PC-9 (cell line): ENCODE data around the gene ADNP. TPM values are rescaled to one million over a fixed set of nuclear protein-coding genes. Genes with fewer than 3 reads are reported as not detected.

ENCODE experiments used
- BruUV-seq: library from RNA; stranded (reverse); fragments of 400-500 nt; replicated peaks from 2 replicates; lab custom pipeline; 2021; lab: Mats Ljungman, UMichigan
- CTCF ChIA-PET: fragments of 300-600 bp; sonication (Branson Sonifier 250); formaldehyde crosslinking; loops from one replicate; lab custom pipeline; 2022; ENCODE audit warnings: antibody characterized with exemption; lab: Charles Lee
- POLR2A ChIA-PET: fragments of 300-600 bp; sonication (Branson Sonifier 250); formaldehyde crosslinking; loops from one replicate; lab custom pipeline; 2022; ENCODE audit warnings: antibody characterized with exemption; ENCODE audit not compliant: unreplicated experiment; lab: Charles Lee
- DNase-seq, 2 experiments: peaks; one replicate each; pipeline versions ENCODE4 v3.0.0 to v3.0.0-alpha.2; 2015 to 2022; ENCODE audit warnings: mixed read lengths in 1 of 2
- H2AFZ ChIP-seq: fragments of 200-600 bp; sonication (generic); 2 replicates; pipeline ENCODE4 v1.8.1; 2017; ENCODE audit warnings: antibody characterized with exemption
- H3F3A ChIP-seq: fragments of 200-600 bp; sonication (generic); 2 replicates; pipeline ENCODE4 v1.8.1; 2017; ENCODE audit warnings: antibody characterized with exemption, mild to moderate bottlenecking, low read depth; ENCODE audit not compliant: insufficient read depth
- H3K27ac ChIP-seq: fragments of 200-600 bp; sonication (generic); 2 replicates; pipeline ENCODE4 v1.6.1; 2016; ENCODE audit warnings: mixed run types
- H3K27me3 ChIP-seq: fragments of 200-600 bp; sonication (generic); 2 replicates; pipeline ENCODE4 v1.6.1; 2016; ENCODE audit warnings: low read depth, mixed run types; ENCODE audit not compliant: insufficient read depth
- H3K36me3 ChIP-seq: fragments of 200-600 bp; sonication (generic); 2 replicates; pipeline ENCODE4 v1.6.1; 2016; ENCODE audit warnings: low read depth, mixed run types
- H3K4me1 ChIP-seq: fragments of 200-600 bp; sonication (generic); replicated peaks from 2 replicates; pipeline ENCODE4 v1.6.1; 2016; ENCODE audit warnings: mixed run types; ENCODE audit not compliant: insufficient read depth
- H3K4me2 ChIP-seq: fragments of 200-600 bp; sonication (generic); 2 replicates; pipeline ENCODE4 v1.6.1; 2017; ENCODE audit warnings: mixed run types
- H3K4me3 ChIP-seq: fragments of 200-600 bp; sonication (generic); 2 replicates; pipeline ENCODE4 v1.6.1; 2016; ENCODE audit warnings: mixed run types
- H3K79me2 ChIP-seq: fragments of 200-600 bp; sonication (generic); 2 replicates; pipeline ENCODE4 v1.6.1; 2017; ENCODE audit warnings: low read depth, mixed run types
- H3K9me2 ChIP-seq: fragments of 200-600 bp; sonication (generic); 2 replicates; pipeline ENCODE4 v1.8.1; 2017; ENCODE audit warnings: mild to moderate bottlenecking; ENCODE audit not compliant: insufficient read depth
- H3K9me3 ChIP-seq: fragments of 200-600 bp; sonication (generic); 2 replicates; pipeline ENCODE4 v1.8.1; 2016; ENCODE audit warnings: low read depth; ENCODE audit not compliant: insufficient read depth
- H4K20me1 ChIP-seq: fragments of 200-600 bp; sonication (generic); 2 replicates; pipeline ENCODE4 v1.8.1; 2017; ENCODE audit not compliant: insufficient read depth
- EZH2 ChIP-seq: fragments of 200-600 bp; sonication (generic); IDR thresholded peaks from 2 replicates; pipeline ENCODE4 v1.8.0; 2017; ENCODE audit warnings: antibody characterized with exemption, low read depth
- intact Hi-C: fragments of 100-400 bp; cut with micrococcal nuclease; formaldehyde crosslinking; loops from one replicate; pipeline ENCODE4 v1.10.0; 2022; ENCODE audit not compliant: unreplicated experiment
- total RNA-seq: library from RNA; stranded (reverse); gene quantifications from 2 replicates; pipeline ENCODE4 v1.2.3, GENCODE V29; 2021
- TF ChIP-seq, protein P1 (sequence below): fragments of 200-600 bp; sonication (generic); conservative IDR thresholded peaks from 2 replicates; pipeline ENCODE4 v1.6.1; 2017; ENCODE audit warnings: mixed run types, antibody characterized with exemption, mild to moderate bottlenecking, moderate library complexity

Gene ADNP
- total RNA-seq, 1 experiment from 2014 or later, result 104 TPM

GRCh38 chr20:50892394-50892793 lies 38.8 kb downstream of the ADNP start:
- intact Hi-C loops, result no loop called here
- Histone ChIP-seq H3K9me3 (no peaks in the 10 kb centered on the region), H3K4me1 (no peaks in the 10 kb centered on the region), H3K4me2 (no peak overlapping the region), H3K79me2 (0 out of 2 replicates have a peak, but pooled peaks cover 6% of the 10 kb centered on the region), H2AFZ (no peak overlapping the region), H3F3A (peaks cover 13% of the 10 kb centered on the region; the same call in 1 of the 2 replicates), H4K20me1 (peaks cover 30% of the 10 kb centered on the region), H3K9me2 (no peaks in the 10 kb centered on the region), H3K36me3 (peaks cover 57% of the 10 kb centered on the region), H3K27ac (no peak overlapping the region), H3K27me3 (no peaks in the 10 kb centered on the region), H3K4me3 (no peak overlapping the region)
- TF ChIP-seq, protein P1, sequence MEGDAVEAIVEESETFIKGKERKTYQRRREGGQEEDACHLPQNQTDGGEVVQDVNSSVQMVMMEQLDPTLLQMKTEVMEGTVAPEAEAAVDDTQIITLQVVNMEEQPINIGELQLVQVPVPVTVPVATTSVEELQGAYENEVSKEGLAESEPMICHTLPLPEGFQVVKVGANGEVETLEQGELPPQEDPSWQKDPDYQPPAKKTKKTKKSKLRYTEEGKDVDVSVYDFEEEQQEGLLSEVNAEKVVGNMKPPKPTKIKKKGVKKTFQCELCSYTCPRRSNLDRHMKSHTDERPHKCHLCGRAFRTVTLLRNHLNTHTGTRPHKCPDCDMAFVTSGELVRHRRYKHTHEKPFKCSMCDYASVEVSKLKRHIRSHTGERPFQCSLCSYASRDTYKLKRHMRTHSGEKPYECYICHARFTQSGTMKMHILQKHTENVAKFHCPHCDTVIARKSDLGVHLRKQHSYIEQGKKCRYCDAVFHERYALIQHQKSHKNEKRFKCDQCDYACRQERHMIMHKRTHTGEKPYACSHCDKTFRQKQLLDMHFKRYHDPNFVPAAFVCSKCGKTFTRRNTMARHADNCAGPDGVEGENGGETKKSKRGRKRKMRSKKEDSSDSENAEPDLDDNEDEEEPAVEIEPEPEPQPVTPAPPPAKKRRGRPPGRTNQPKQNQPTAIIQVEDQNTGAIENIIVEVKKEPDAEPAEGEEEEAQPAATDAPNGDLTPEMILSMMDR, result no peak
- no peak for TF ChIP-seq EZH2
- POLR2A ChIA-PET, result no interaction called here
- no TSS peak for BruUV-seq
- no peak for DNase-seq
- CTCF ChIA-PET, result no interaction called here

GRCh38 chr20:50891138-50891537 lies 40.1 kb downstream of the ADNP start:
- BruUV-seq, result no TSS peak
- Histone ChIP-seq H3K4me2 (no peak overlapping the region), H3K9me3 (no peaks in the 10 kb centered on the region), H3F3A (peaks cover 20% of the 10 kb centered on the region; the same call in 1 of the 2 replicates), H3K9me2 (no peaks in the 10 kb centered on the region), H3K79me2 (no peaks in the 10 kb centered on the region), H3K4me3 (no peak overlapping the region), H3K27ac (no peak overlapping the region), H3K4me1 (no peaks in the 10 kb centered on the region), H2AFZ (no peak overlapping the region), H3K27me3 (no peaks in the 10 kb centered on the region), H3K36me3 (peaks cover 57% of the 10 kb centered on the region), H4K20me1 (peaks cover 25% of the 10 kb centered on the region; the same call in 1 of the 2 replicates)
- POLR2A ChIA-PET, result no interaction called here
- intact Hi-C loops, result no loop called here
- DNase-seq, result no peak
- CTCF ChIA-PET, result no interaction called here
- no peak for TF ChIP-seq EZH2
- TF ChIP-seq, protein P1, result no peak

- Histone ChIP-seq H3K36me3 (peaks cover 29% of the 10 kb centered on the region), H3K4me3 (no peak overlapping the region), H3K9me2 (no peaks in the 10 kb centered on the region), H3K27ac (no peak overlapping the region), H3K9me3 (no peaks in the 10 kb centered on the region), H3K79me2 (no peaks in the 10 kb centered on the region), H3K27me3 (no peaks in the 10 kb centered on the region), H3F3A (peaks cover 21% of the 10 kb centered on the region; the same call in 1 of the 2 replicates), H3K4me1 (no peaks in the 10 kb centered on the region), H2AFZ (no peak overlapping the region), H3K4me2 (no peak overlapping the region), H4K20me1 (peaks cover 25% of the 10 kb centered on the region; the same call in 1 of the 2 replicates)
- no TSS peak for BruUV-seq
- TF ChIP-seq, protein P1, result no peak
- TF ChIP-seq EZH2, result no peak
- CTCF ChIA-PET, result no interaction called here
- POLR2A ChIA-PET, result interaction anchor here (0.6 kb wide), 1 partner anchor 290 kb away, joined by 5 read pairs; no protein-coding TSS in a partner anchor
- no peak for DNase-seq
- intact Hi-C loops, result no loop called here
Observed at GRCh38 chr20:50887576-50887975, 43.7 kb downstream of the ADNP start.
